ENCODE measurements around the gene RAB4A. TPM values are rescaled to one million over a fixed set of nuclear protein-coding genes. Genes with fewer than 3 reads are reported as not detected.

The RAB4A gene
- total and polyA plus RNA-seq, 2 of the 4 experiments (the other 2 are of a cell fraction) = 25.6 to 26.2 TPM

- Histone ChIP-seq H2BK5ac (ENCODE audit: low read depth, low read length, poor library complexity, severe bottlenecking) (no peak overlapping the region), H3K9me3 (ENCODE audit: control insufficient read depth, insufficient read depth, low read length) (no peaks in the 10 kb centered on the region), H2AK9ac (replicated peaks; ENCODE audit: low read depth, low read length, poor library complexity) (no peak overlapping the region), H3K79me1 (ENCODE audit: low read depth in 1 of 2, low read length in 2 of 2) (no peaks in the 10 kb centered on the region), H2BK120ac (ENCODE audit: low read depth, low read length) (no peak overlapping the region), H3K4me3 (ENCODE audit: insufficient read depth, low read depth, low read length) (no peak overlapping the region), H2AK5ac (ENCODE audit: low read depth, low read length) (no peak overlapping the region), H3K9me1 (ENCODE audit: insufficient read depth, low read length) (peaks cover 2% of the 10 kb centered on the region; the same call in 1 of the 2 replicates), H3K4me1 (ENCODE audit: control insufficient read depth, insufficient read depth, low read length) (peaks cover 8% of the 10 kb centered on the region), H4K5ac (ENCODE audit: low read depth, low read length) (no peak overlapping the region), H3K27ac (ENCODE audit: insufficient read depth, low read length) (no peak overlapping the region), H2BK20ac (ENCODE audit: low read depth, low read length) (no peak overlapping the region), H3K4ac (ENCODE audit: low read depth, low read length) (no peak overlapping the region), H3K18ac (ENCODE audit: low read depth, low read length) (no peak overlapping the region), H4K8ac (ENCODE audit: low read depth in 2 of 2, low read length in 2 of 2) (no peak overlapping the region), H3K27me3 (ENCODE audit: control insufficient read depth, insufficient read depth, low read length) (no peaks in the 10 kb centered on the region), H2AFZ (replicated peaks; ENCODE audit: low read length, poor library complexity) (no peak overlapping the region), H3K23ac (ENCODE audit: low read depth, low read length) (no peak overlapping the region), H3K9ac (ENCODE audit: low read depth, low read length) (no peak overlapping the region), H2BK15ac (ENCODE audit: low read depth, low read length) (no peak overlapping the region), H3K56ac (ENCODE audit: extremely low read depth, insufficient read depth, low read length) (no peak overlapping the region), H3K14ac (replicated peaks; ENCODE audit: low read depth, low read length) (no peak overlapping the region), H4K91ac (ENCODE audit: insufficient read depth, low read depth, low read length) (no peak overlapping the region), H4K20me1 (ENCODE audit: insufficient read depth, low read length) (no peaks in the 10 kb centered on the region), H3K36me3 (ENCODE audit: control insufficient read depth, insufficient read depth, low read length) (no peaks in the 10 kb centered on the region), H3K4me2 (ENCODE audit: low read depth, low read length) (no peak overlapping the region)
- no CpG with 5 or more reads among the region's 3 CpGs for WGBS, 2 experiments (ENCODE audit: extremely low coverage in 2 of 2, insufficient read length in 1 of 2)
- intact Hi-C loops (cut with micrococcal nuclease) (loop anchor here (10.0 kb wide), 2 partner anchors 317 to 387 kb away; no protein-coding TSS in a partner anchor), dilution Hi-C loops (cut with HindIII; ENCODE audit: low sequenced_read_pairs, unreplicated experiment) (no loop called here), in situ Hi-C loops (cut with MboI; ENCODE audit: low sequenced_read_pairs) (no loop called here)
- no peak for ATAC-seq (ENCODE audit: low read depth)
- POLR2A ChIA-PET (ENCODE audit: unreplicated experiment) = no interaction called here
- CTCF ChIA-PET = no interaction called here
- DNase-seq = no peak
- no TSS peak for BruUV-seq (replicated peaks)
- TF ChIP-seq, protein P1, sequence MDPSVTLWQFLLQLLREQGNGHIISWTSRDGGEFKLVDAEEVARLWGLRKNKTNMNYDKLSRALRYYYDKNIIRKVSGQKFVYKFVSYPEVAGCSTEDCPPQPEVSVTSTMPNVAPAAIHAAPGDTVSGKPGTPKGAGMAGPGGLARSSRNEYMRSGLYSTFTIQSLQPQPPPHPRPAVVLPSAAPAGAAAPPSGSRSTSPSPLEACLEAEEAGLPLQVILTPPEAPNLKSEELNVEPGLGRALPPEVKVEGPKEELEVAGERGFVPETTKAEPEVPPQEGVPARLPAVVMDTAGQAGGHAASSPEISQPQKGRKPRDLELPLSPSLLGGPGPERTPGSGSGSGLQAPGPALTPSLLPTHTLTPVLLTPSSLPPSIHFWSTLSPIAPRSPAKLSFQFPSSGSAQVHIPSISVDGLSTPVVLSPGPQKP (IDR thresholded peaks at IDR 0.05; ENCODE audit: borderline replicate concordance, low read depth, low read length) = no peak
- TF ChIP-seq USF2 (IDR thresholded peaks at IDR 0.05; ENCODE audit: low read depth, low read length) (no peak), RFX5 (IDR thresholded peaks at IDR 0.05; ENCODE audit: low read depth, low read length) (no peak), MXI1 (IDR thresholded peaks at IDR 0.05; ENCODE audit: borderline replicate concordance, low read depth, low read length) (no peak), RCOR1 (IDR thresholded peaks at IDR 0.05; ENCODE audit: insufficient replicate concordance, low read length) (no peak), BHLHE40 (IDR thresholded peaks at IDR 0.05; ENCODE audit: low read depth, low read length) (no peak)
These were observed 48.8 kb upstream of the RAB4A start for GRCh38 chr1:229222081-229222480.

Data from IMR-90 (cell line).